GM19463 (cell line): ENCODE results near the gene SERGEF.

Source experiments
- ATAC-seq: cut with Tn5 transposase; IDR thresholded peaks from one replicate; pipeline ENCODE4 v1.9.1; 2021; ENCODE audit warnings: mild to moderate bottlenecking, moderate library complexity; ENCODE audit not compliant: unreplicated experiment

SERGEF gene

GRCh38 chr11:18012906-18013781, at the start of gene SERGEF:
Gene SERGEF (minus strand): TSS chr11:18013047. CDS start chr11:18013010, 37 bp downstream.
- peak; percentile 92 for ATAC-seq

GRCh38 chr11:18061351-18061750, 48.5 kb upstream of the SERGEF start:
- no peak for ATAC-seq

GRCh38 chr11:18056561-18057181, 43.8 kb upstream of the SERGEF start:
- peak; percentile 61 for ATAC-seq

- no peak for ATAC-seq
Measured at GRCh38 chr11:18054511-18055103, 41.8 kb upstream of the SERGEF start.

- ATAC-seq: no peak
Measured at GRCh38 chr11:18050848-18051247, 38.0 kb upstream of the SERGEF start.

GRCh38 chr11:18046116-18046777, 33.4 kb upstream of the SERGEF start, which contains the start of gene TPH1:
Gene TPH1 (minus strand): TSS chr11:18046269. CDS start chr11:18040762, 5,507 bp downstream.
- no peak for ATAC-seq

GRCh38 chr11:18036456-18036855, 23.6 kb upstream of the SERGEF start:
- no peak for ATAC-seq

GRCh38 chr11:18027475-18027874, 14.6 kb upstream of the SERGEF start:
- ATAC-seq: no peak

GRCh38 chr11:18022419-18022818, 9.6 kb upstream of the SERGEF start:
- ATAC-seq: no peak

- ATAC-seq: no peak
Measured at GRCh38 chr11:18019650-18020049, 6.8 kb upstream of the SERGEF start.

GRCh38 chr11:18016789-18017188, 3.9 kb upstream of the SERGEF start:
- ATAC-seq: no peak

- ATAC-seq: no peak
Measured at GRCh38 chr11:18014876-18015275, 2.0 kb upstream of the SERGEF start.

- no peak for ATAC-seq
Measured at GRCh38 chr11:18013790-18014507, 1.1 kb upstream of the SERGEF start.

GRCh38 chr11:18012122-18012905, 533 bp downstream of the SERGEF start:
- peak; percentile 2 for ATAC-seq

GRCh38 chr11:18011633-18012032, 1.2 kb downstream of the SERGEF start:
- ATAC-seq: no peak

GRCh38 chr11:18010977-18011586, 1.8 kb downstream of the SERGEF start:
- ATAC-seq: no peak

- no peak for ATAC-seq
Measured at GRCh38 chr11:18010121-18010670, 2.7 kb downstream of the SERGEF start.

- no peak for ATAC-seq
Measured at GRCh38 chr11:18005376-18006129, 7.3 kb downstream of the SERGEF start.
